Bronchial epithelial cell (primary cell): ENCODE results near the gene LRRC4C. TPM values are rescaled to one million over a fixed set of nuclear protein-coding genes. Genes with fewer than 3 reads are reported as not detected.

ENCODE experiments used
- DNase-seq: peaks from one replicate; pipeline ENCODE4 v3.0.0-alpha.2; 2010; ENCODE audit warnings: low read depth
- FAIRE-seq: peaks from 2 replicates; lab custom pipeline; 2011; peaks lifted over from hg19 to GRCh38; lab: Jason Lieb, UNC
- H3K27me3 ChIP-seq: 2 replicates; pipeline ENCODE4 v1.5.1; 2011; ENCODE audit warnings: low read length; ENCODE audit not compliant: control insufficient read depth, insufficient read depth
- H3K36me3 ChIP-seq: 2 replicates; pipeline ENCODE4 v1.5.1; 2011; ENCODE audit warnings: low read length; ENCODE audit not compliant: control insufficient read depth, insufficient read depth
- H3K4me3 ChIP-seq: 2 replicates; pipeline ENCODE4 v1.5.1; 2011; ENCODE audit warnings: mild to moderate bottlenecking, low read depth, low read length, control low read depth
- total RNA-seq: library from RNA; depleted of rRNA; stranded (reverse); fragments of >200 nt; gene quantifications from 2 replicates; pipeline ENCODE4 v1.2.1, GENCODE V29; 2014
- TF ChIP-seq, protein P1 (sequence below): IDR thresholded peaks from 2 replicates; pipeline ENCODE4 v1.5.1; 2011; ENCODE audit warnings: mild to moderate bottlenecking, moderate library complexity, low read length, control low read depth, inconsistent platforms; ENCODE audit not compliant: insufficient read depth, severe bottlenecking

The LRRC4C gene
- total RNA-seq, 1 donor from 2014 or later, result not detected

DNA sequence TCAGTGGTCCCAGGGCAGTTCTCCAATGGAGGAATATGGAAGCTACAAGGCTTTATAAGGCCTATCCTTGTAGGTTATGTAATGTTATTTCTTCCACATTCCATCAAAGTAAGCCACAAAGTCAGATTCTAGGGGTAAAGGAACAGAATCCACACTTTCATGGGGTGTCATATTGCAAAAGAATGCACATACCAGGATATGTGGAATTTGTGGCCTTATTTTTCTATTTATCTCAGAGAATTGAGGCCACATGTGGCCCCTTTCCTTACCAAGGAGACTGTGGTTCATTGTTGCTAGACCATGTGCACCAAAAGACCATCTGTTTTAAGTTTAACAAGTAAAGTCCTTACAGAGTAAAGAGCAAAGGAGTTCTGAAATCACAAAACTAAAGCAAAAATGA, 12.9 kb downstream of the LRRC4C start:
- TF ChIP-seq, protein P1, sequence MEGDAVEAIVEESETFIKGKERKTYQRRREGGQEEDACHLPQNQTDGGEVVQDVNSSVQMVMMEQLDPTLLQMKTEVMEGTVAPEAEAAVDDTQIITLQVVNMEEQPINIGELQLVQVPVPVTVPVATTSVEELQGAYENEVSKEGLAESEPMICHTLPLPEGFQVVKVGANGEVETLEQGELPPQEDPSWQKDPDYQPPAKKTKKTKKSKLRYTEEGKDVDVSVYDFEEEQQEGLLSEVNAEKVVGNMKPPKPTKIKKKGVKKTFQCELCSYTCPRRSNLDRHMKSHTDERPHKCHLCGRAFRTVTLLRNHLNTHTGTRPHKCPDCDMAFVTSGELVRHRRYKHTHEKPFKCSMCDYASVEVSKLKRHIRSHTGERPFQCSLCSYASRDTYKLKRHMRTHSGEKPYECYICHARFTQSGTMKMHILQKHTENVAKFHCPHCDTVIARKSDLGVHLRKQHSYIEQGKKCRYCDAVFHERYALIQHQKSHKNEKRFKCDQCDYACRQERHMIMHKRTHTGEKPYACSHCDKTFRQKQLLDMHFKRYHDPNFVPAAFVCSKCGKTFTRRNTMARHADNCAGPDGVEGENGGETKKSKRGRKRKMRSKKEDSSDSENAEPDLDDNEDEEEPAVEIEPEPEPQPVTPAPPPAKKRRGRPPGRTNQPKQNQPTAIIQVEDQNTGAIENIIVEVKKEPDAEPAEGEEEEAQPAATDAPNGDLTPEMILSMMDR, result no peak
- H3K27me3 ChIP-seq, result no peaks in the 10 kb centered on the region
- no peak overlapping the region for H3K4me3 ChIP-seq
- DNase-seq (no peak), FAIRE-seq (no peak)
- H3K36me3 ChIP-seq, result no peaks in the 10 kb centered on the region

DNA sequence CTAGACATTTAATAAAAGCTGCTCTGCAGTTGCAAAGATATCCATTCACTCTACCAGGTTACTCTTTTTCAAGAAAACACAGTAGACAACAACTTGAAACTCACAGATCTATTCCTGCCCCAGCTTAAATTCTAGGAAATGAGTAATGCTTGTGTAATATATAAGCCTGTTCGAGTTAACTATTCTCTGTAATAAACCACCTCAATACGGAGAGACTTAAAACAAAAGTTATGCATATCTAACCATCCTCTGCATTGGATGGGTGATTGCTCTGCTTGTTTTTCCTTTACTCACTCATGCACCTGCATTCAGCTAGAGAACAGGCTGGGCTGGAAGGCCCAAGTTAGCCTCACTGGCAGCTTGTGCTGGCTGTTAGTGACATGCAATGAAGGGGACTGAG, 13.3 kb downstream of the LRRC4C start:
- FAIRE-seq (no peak), DNase-seq (peak; percentile 2)
- H3K36me3 ChIP-seq, result no peaks in the 10 kb centered on the region
- TF ChIP-seq, protein P1, result no peak
- H3K27me3 ChIP-seq, result no peaks in the 10 kb centered on the region
- no peak overlapping the region for H3K4me3 ChIP-seq

DNA sequence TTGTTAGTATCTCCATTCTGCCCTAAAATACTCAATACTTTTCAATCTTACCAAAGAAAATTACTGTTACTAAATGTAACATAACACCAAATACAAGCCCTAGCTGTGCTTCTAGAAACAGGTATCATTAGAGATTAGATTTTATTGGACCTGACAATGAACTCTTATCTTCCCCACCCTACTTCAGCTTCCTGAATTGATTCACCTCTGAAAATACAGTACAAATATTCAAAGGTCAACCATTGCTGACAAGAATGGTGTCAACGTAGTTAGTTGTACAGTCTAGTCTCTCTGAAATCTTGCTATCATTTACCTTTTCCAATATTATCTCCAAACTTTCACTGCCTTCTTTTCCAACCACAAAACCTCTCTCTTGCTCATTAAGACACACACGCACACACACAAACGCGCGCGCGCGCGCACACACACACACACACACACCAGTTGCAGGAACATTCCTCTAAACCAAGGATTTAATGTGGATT, 22.4 kb downstream of the LRRC4C start:
- TF ChIP-seq, protein P1, result no peak
- no peaks in the 10 kb centered on the region for H3K36me3 ChIP-seq
- no peak overlapping the region for H3K4me3 ChIP-seq
- FAIRE-seq (no peak), DNase-seq (no peak)
- H3K27me3 ChIP-seq, result no peaks in the 10 kb centered on the region

DNA sequence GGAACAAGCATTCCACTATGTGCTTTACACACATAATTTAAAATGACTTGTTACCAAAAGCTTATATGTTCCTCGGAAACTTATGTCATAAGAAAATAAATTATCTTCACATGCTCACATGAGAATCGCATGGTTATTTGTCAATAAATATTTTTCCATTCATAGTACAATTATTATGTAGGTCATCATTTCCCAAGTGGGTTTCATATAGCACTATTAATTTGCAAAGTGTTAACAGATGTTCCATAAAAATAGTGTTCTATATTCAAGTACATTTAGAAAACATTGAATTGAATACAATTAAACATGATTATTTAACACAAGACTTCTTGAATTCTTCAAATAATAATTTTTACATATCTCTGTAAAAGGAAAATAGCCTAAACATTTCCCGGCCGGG, 23.9 kb downstream of the LRRC4C start:
- TF ChIP-seq, protein P1, result no peak
- DNase-seq, result no peak
- no peaks in the 10 kb centered on the region for H3K27me3 ChIP-seq
- FAIRE-seq, result no peak
- no peak overlapping the region for H3K4me3 ChIP-seq
- no peaks in the 10 kb centered on the region for H3K36me3 ChIP-seq

DNA sequence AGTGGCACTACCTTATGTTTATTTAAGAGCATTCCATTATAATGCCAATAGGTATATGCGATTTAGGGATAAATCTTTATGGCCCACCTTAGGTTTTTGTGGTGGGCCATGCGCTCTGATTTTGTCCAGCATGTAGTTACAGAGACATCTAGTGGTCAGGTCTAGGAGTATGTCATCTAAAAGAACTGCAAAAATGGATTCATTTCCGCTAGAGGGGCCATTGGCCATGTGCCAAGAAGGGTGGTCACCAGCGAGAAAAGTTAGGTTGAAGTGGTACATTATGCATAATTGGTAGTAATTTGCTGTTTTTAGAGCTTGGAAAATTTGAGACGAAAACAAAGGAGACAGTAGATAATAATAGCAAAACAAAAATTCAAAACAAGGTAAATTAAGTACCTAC, 27.7 kb downstream of the LRRC4C start:
- Histone ChIP-seq H3K36me3 (no peaks in the 10 kb centered on the region), H3K27me3 (no peaks in the 10 kb centered on the region), H3K4me3 (no peak overlapping the region)
- no peak for FAIRE-seq
- TF ChIP-seq, protein P1, result no peak
- DNase-seq, result no peak

DNA sequence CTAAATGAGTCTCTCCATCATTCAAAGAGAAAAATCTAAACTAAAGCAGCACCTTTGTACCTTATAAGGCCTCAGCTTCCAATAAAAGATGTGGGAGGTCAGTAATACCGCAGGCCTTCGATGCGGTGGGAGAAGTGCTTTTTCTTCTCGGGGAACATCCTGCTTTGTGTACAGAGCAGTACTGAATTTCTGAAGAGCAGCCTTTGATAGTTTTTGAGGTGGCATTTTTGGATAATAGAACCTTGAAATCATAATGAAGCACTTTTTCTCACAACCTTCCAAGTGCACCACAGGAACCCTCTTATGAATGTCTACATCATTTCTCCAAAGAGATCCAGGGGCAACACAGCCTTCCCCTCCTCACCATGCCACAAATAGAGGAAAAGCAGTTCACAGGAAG, 39.6 kb downstream of the LRRC4C start:
- TF ChIP-seq, protein P1, result no peak
- no peaks in the 10 kb centered on the region for H3K27me3 ChIP-seq
- no peak for FAIRE-seq
- no peak overlapping the region for H3K4me3 ChIP-seq
- H3K36me3 ChIP-seq, result no peaks in the 10 kb centered on the region
- no peak for DNase-seq
